ENCODE data around the gene TM9SF1.

- TF ChIP-seq, protein P1, sequence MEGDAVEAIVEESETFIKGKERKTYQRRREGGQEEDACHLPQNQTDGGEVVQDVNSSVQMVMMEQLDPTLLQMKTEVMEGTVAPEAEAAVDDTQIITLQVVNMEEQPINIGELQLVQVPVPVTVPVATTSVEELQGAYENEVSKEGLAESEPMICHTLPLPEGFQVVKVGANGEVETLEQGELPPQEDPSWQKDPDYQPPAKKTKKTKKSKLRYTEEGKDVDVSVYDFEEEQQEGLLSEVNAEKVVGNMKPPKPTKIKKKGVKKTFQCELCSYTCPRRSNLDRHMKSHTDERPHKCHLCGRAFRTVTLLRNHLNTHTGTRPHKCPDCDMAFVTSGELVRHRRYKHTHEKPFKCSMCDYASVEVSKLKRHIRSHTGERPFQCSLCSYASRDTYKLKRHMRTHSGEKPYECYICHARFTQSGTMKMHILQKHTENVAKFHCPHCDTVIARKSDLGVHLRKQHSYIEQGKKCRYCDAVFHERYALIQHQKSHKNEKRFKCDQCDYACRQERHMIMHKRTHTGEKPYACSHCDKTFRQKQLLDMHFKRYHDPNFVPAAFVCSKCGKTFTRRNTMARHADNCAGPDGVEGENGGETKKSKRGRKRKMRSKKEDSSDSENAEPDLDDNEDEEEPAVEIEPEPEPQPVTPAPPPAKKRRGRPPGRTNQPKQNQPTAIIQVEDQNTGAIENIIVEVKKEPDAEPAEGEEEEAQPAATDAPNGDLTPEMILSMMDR (IDR thresholded peaks at IDR 0.05): no peak
- TF ChIP-seq EZH2 (IDR thresholded peaks at IDR 0.05; ENCODE audit: borderline replicate concordance, insufficient read depth, low read depth, low read length, poor library complexity, severe bottlenecking): no peak
Observed at GRCh38 chr14:24192933-24193332, 2.3 kb downstream of the TM9SF1 start.
